ENCODE data around the gene DNAAF1. TPM values are rescaled to one million over a fixed set of nuclear protein-coding genes. Genes with fewer than 3 reads are reported as not detected.

Gene DNAAF1
- total and polyA plus RNA-seq, 11 donors: 0.15 to 0.38 (median 0.25) TPM; not detected in 6

DNA sequence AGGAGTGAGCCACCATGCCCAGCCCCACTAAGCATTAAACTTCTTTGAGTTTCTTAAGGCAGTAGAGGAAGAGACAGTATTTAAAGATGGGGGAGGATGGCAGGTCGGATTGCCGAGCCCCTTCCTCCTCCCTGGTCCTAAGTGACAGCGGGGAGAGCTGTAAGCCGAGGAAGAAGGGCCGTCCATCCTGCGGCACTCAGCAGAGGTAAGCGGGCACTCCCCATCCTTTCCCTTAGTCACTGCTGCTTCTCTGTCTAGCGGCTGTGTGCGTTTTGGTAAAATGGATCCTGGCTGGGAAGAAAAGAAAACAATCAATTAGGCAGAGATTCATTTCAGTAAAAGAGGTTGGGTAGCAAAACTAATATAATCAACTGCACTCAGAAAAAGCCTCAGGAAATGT is 13.9 kb downstream of the DNAAF1 start:
- no peak for ATAC-seq
- TF ChIP-seq, protein P1, sequence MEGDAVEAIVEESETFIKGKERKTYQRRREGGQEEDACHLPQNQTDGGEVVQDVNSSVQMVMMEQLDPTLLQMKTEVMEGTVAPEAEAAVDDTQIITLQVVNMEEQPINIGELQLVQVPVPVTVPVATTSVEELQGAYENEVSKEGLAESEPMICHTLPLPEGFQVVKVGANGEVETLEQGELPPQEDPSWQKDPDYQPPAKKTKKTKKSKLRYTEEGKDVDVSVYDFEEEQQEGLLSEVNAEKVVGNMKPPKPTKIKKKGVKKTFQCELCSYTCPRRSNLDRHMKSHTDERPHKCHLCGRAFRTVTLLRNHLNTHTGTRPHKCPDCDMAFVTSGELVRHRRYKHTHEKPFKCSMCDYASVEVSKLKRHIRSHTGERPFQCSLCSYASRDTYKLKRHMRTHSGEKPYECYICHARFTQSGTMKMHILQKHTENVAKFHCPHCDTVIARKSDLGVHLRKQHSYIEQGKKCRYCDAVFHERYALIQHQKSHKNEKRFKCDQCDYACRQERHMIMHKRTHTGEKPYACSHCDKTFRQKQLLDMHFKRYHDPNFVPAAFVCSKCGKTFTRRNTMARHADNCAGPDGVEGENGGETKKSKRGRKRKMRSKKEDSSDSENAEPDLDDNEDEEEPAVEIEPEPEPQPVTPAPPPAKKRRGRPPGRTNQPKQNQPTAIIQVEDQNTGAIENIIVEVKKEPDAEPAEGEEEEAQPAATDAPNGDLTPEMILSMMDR (IDR thresholded peaks at IDR 0.05): no peak
- TF ChIP-seq POLR2A (IDR thresholded peaks at IDR 0.05): no peak
- Histone ChIP-seq H3K4me1 (no peaks in the 10 kb centered on the region), H3K4me3 (no peak overlapping the region), H3K36me3 (no peaks in the 10 kb centered on the region), H3K27ac (no peak overlapping the region), H3K27me3 (peaks cover 0 to 18% (median 4%) of the 10 kb centered on the region in 9 donors), H3K9me3 (no peaks in the 10 kb centered on the region)
- no peak for DNase-seq
- WGBS, 4 donors: 17 to 39% (median 32%) methylated on average over 9 of the region's 9 CpGs
- intact Hi-C loops (cut with DNase I): no loop called here

DNA sequence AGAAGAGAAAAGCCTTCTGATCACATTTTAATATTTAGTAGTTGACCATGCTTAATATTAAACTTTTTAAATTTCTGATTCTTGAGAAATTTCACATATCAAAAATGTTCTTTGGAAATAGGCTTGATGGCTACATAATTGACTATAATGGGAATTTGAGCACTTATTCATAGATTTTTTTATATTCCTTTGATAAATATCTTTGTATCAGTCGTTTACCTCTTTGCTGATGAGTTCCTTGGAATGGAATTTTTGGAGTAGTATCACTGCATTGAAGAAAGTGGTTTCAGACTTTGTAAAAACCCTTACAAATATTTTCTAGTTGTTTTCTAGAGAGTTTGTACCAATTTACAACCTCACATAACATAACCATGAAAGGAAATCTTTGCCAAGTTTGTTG is 14.7 kb downstream of the DNAAF1 start:
- H3K4me1 ChIP-seq: no peaks in the 10 kb centered on the region
- no peak for TF ChIP-seq POLR2A (IDR thresholded peaks at IDR 0.05)
- TF ChIP-seq, protein P1 (IDR thresholded peaks at IDR 0.05): no peak
- H3K27me3 ChIP-seq: peaks cover 0 to 19% (median 4%) of the 10 kb centered on the region in 9 donors
- no peaks in the 10 kb centered on the region for H3K9me3 ChIP-seq
- intact Hi-C loops (cut with DNase I): no loop called here
- WGBS, 4 donors: 35 to 73% (median 60%) methylated on average over 1 of the region's 1 CpG
- no peak overlapping the region for H3K4me3 ChIP-seq
- H3K27ac ChIP-seq: no peak overlapping the region
- no peaks in the 10 kb centered on the region for H3K36me3 ChIP-seq
- ATAC-seq (no peak), DNase-seq (no peak)

DNA sequence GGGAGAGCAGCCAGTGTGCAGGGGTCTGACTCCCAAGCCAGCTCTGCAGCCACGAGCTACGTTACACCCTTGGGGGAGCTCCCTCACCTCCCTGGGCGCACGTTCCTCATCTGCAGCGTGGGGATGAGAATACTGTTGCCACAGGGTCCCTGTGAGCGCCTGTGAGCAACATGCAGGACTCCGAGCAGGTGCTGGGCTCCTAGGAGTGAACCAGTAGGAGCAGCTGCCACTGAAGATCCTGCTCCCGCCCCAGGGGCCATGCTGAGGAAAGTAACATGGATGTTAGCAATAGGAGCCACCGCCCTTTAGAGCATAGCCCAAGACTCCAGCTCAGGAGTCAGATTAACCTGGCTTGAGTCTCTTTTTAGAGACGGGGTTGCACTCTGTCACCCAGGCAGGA is 15.9 kb downstream of the DNAAF1 start:
- no peaks in the 10 kb centered on the region for H3K4me1 ChIP-seq
- peaks cover 0 to 19% (median 4%) of the 10 kb centered on the region in 9 donors for H3K27me3 ChIP-seq
- TF ChIP-seq, protein P1 (IDR thresholded peaks at IDR 0.05): no peak
- TF ChIP-seq POLR2A (IDR thresholded peaks at IDR 0.05): no peak
- WGBS, 4 donors: 81 to 85% (median 82%) methylated on average over 10 of the region's 10 CpGs
- no peaks in the 10 kb centered on the region for H3K36me3 ChIP-seq
- H3K9me3 ChIP-seq: no peaks in the 10 kb centered on the region
- intact Hi-C loops (cut with DNase I): no loop called here
- ATAC-seq (no peak), DNase-seq (no peak)
- H3K4me3 ChIP-seq: no peak overlapping the region
- H3K27ac ChIP-seq: no peak overlapping the region

DNA sequence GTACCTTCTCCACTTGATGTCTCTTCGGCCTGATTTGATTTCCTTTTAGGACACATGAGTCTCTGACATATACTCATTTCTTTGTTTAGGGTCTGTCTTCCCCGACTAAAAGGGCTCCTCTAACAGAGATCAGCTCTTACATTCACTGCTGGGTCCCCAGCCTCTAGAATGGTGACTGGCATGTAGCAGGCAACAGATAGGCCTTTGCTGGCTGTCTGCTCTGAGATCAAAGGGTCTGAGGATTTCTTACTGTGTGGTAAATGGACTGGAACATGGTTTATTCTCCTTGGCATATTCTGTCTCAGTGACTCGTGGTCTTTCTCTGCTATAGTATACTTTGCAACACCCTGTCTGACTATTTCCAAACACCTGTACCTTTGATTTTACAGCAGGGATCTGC is 16.7 kb downstream of the DNAAF1 start:
- 70 to 82% (median 72%) methylated on average over 3 of the region's 3 CpGs for WGBS, 4 donors
- no peaks in the 10 kb centered on the region for H3K36me3 ChIP-seq
- H3K27ac ChIP-seq: no peak overlapping the region
- DNase-seq (no peak), ATAC-seq (no peak)
- H3K4me1 ChIP-seq: no peaks in the 10 kb centered on the region
- H3K9me3 ChIP-seq: no peaks in the 10 kb centered on the region
- TF ChIP-seq POLR2A (IDR thresholded peaks at IDR 0.05): no peak
- TF ChIP-seq, protein P1 (IDR thresholded peaks at IDR 0.05): no peak
- H3K27me3 ChIP-seq: peaks cover 0 to 19% (median 4%) of the 10 kb centered on the region in 9 donors
- no peak overlapping the region for H3K4me3 ChIP-seq
- intact Hi-C loops (cut with DNase I): no loop called here

All from heart left ventricle (tissue), 16 donors.